Heart left ventricle (tissue), 16 donors: ENCODE data around the gene FOSL2. TPM values are rescaled to one million over a fixed set of nuclear protein-coding genes. Genes with fewer than 3 reads are reported as not detected.

Source experiments
- ATAC-seq, 4 donors: fragments of 200-7000 bp; cut with Tn5 transposase; one replicate each; pipeline ENCODE4 v1.9.1; 2020 to 2022; ENCODE audit warnings: moderate library complexity in 4 of 4, mild to moderate bottlenecking in 3 of 4, moderate number of reproducible peaks in 1 of 4
- DNase-seq, 5 donors: peaks; one replicate each; pipeline ENCODE4 v3.0.0-alpha.2; 2020
- H3K27ac ChIP-seq, 12 donors: fragments of 200-600 bp; sonication (generic) in 4 of 12; one replicate each; pipeline versions ENCODE4 v1.5.0 to v1.8.0; 2016 to 2022; ENCODE audit warnings: mild to moderate bottlenecking in 2 of 12
- H3K27me3 ChIP-seq, 9 donors: fragments of 200-600 bp; sonication (generic) in 2 of 9; one replicate each; pipeline versions ENCODE4 v1.5.1 to v1.8.0; 2016 to 2022; ENCODE audit warnings: mild to moderate bottlenecking in 3 of 9
- H3K36me3 ChIP-seq, 9 donors: fragments of 200-600 bp; sonication (generic) in 2 of 9; one replicate each; pipeline versions ENCODE4 v1.5.0 to v1.8.0; 2018 to 2022; ENCODE audit warnings: mild to moderate bottlenecking in 2 of 9
- H3K4me1 ChIP-seq, 12 donors: fragments of 200-600 bp; sonication (generic) in 4 of 12; one replicate each; pipeline versions ENCODE4 v1.5.0 to v1.8.0; 2016 to 2022; ENCODE audit warnings: mild to moderate bottlenecking in 3 of 12
- H3K4me3 ChIP-seq, 12 donors: fragments of 200-600 bp; sonication (generic) in 4 of 12; one replicate each; pipeline versions ENCODE4 v1.5.0 to v1.8.0; 2017 to 2022; ENCODE audit warnings: mild to moderate bottlenecking in 9 of 12, moderate library complexity in 4 of 12
- H3K9me3 ChIP-seq, 12 donors: fragments of 200-600 bp; sonication (generic) in 4 of 12; one replicate each; pipeline versions ENCODE4 v1.5.0 to v1.8.0; 2016 to 2022; ENCODE audit warnings: mild to moderate bottlenecking in 1 of 12
- POLR2A ChIP-seq, 2 donors: fragments of 450-650 bp; IDR thresholded peaks; one replicate each; pipeline ENCODE4 v1.6.1; 2017; ENCODE audit warnings: antibody characterized with exemption in 2 of 2, mild to moderate bottlenecking in 2 of 2, moderate library complexity in 2 of 2
- WGBS, 4 donors: extraction: QIAGEN DNeasy Blood & Tissue Kit in 2 of 4; methylation state at CpG; one replicate each; pipeline versions ENCODE4 v1.1.5 to v1.1.7; 2013 to 2018; 5-methylcytosine and 5-hydroxymethylcytosine counted together
- intact Hi-C, 10 donors: fragments of 100-400 bp; cut with DNase I; formaldehyde crosslinking; loops; one replicate each; pipeline versions ENCODE4 v1.11.1 to v1.14.2; 2022
- polyA plus RNA-seq, 2 donors: library from polyadenylated mRNA; stranded (reverse); fragments of 200-250 nt; gene quantifications; one replicate each; pipeline ENCODE4 v1.2.3, GENCODE V29; 2013
- total RNA-seq, 9 donors: library from RNA; depleted of rRNA in 2 of 9; stranded (reverse); fragments of >200 nt in 2 of 9; fragmentation: NEBNext Ultra II Directional in 3 of 9; extraction: Animal tissue kit (Norgen Biotek cat#: 25700) in 3 of 9; gene quantifications; one replicate each; pipeline versions ENCODE4 v1.1.0 to v1.2.4, GENCODE V29; 2016 to 2023
- TF ChIP-seq, protein P1 (sequence below), 12 donors: fragments of 200-600 bp; sonication (generic) in 4 of 12; IDR thresholded peaks; one replicate each; pipeline versions ENCODE4 v1.5.0 to v1.8.0; 2018 to 2022; ENCODE audit warnings: antibody characterized with exemption in 12 of 12, mild to moderate bottlenecking in 5 of 12
- donor health status: ischemic (EF 13 %, LVEDD 7.1; RV severe dilation, severe dysfunction).
- donor health status: healthy with polysubstance abuse.
- donor health status: DM: no; HTN: yes; CAD: no.
- donor health status: DM: no; HTN: no; CAD: no.
- donor health status: ischemic (EF 25% LVEDD 6.9; RV normal size, moderate dysfunction).
- donor health status: ischemic (EF 25% LVEDD 5.7; RV mildly dilated, moderate dysfunction).
- donor health status: healthy.
- donor health status: DM: yes; HTN: yes; CAD: no.
- donor health status: ischemic (EF 35%, LVEDD 5.7; RV mildly dilated, moderate dysfunction).
- donor health status: nonischemic (EF 11% LVEDD 7.7; RV severe dilation, severe dysfunction).
- donor health status: DM: yes; HTN: yes; CAD: no.
- donor health status: PGD.
- donor health status: ischemic (EF 29% LVEDD 5.4; RV normal size, mild dysfunction).
- donor health status: nonischemic (EF 23%, LVEDD 6.1; RV moderate dilation, normal function).

Gene FOSL2
- total and polyA plus RNA-seq, 11 donors, result 15.2 to 144 (median 50.2) TPM

DNA sequence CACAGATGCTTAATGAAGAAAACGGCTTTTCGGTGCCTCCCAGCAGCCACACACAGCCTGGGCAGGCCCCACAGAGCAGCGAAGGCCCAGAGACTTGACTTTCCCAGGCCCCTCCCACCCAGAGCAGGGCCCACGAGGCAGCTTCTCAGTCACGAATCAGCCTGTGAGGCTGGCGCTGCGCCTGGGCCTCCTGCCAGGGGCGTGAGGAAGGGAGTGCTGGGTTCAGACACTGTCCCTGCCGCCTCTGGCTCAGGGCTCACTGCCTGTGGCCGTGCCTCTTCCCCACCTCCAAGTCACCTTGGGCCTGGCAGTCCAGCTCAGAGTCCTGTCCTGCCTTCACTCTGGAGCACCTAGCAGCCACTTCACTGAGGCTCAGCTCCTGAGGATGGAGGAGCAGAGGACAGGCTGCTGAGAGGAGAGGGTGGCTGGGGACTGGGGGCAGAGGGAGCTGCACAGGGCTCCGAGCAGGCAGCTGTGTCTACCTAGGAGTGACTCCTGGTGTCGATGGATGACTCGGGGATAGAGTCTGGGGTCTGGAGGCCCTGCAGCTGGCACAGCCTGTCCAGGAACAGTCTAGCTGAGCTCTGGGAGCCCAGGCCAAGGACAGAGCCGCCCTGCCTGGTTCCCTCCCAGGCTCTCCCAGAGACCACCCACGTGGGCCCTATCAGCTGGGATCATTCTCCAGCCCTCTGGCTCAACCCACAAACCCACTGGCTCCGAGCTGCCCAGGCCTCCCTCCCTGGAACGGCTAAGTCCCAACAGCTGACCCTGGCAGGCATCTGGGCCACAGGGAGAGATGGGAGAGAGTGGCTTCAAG is 36.4 kb upstream of the FOSL2 start:
- H3K9me3 ChIP-seq, result no peaks in the 10 kb centered on the region
- no peaks in the 10 kb centered on the region for H3K36me3 ChIP-seq
- peaks cover 9 to 54% (median 20%) of the 10 kb centered on the region in 12 donors for H3K4me1 ChIP-seq
- H3K4me3 ChIP-seq, result no peak overlapping the region
- intact Hi-C loops, result loop anchor here in 4 of 10 donors (1.0 to 5.0 kb wide), 2 partner anchors 34 to 36 kb away; partner anchors contain the start of gene FOSL2 (in 3 of the 4)
- DNase-seq (peak; percentile 91 to 97 (median 95)), ATAC-seq (peak; percentile 93 to 97 (median 94))
- TF ChIP-seq, protein P1, sequence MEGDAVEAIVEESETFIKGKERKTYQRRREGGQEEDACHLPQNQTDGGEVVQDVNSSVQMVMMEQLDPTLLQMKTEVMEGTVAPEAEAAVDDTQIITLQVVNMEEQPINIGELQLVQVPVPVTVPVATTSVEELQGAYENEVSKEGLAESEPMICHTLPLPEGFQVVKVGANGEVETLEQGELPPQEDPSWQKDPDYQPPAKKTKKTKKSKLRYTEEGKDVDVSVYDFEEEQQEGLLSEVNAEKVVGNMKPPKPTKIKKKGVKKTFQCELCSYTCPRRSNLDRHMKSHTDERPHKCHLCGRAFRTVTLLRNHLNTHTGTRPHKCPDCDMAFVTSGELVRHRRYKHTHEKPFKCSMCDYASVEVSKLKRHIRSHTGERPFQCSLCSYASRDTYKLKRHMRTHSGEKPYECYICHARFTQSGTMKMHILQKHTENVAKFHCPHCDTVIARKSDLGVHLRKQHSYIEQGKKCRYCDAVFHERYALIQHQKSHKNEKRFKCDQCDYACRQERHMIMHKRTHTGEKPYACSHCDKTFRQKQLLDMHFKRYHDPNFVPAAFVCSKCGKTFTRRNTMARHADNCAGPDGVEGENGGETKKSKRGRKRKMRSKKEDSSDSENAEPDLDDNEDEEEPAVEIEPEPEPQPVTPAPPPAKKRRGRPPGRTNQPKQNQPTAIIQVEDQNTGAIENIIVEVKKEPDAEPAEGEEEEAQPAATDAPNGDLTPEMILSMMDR (IDR thresholded peaks at IDR 0.05), result no peak
- TF ChIP-seq POLR2A (IDR thresholded peaks at IDR 0.05), result peak in 1 of 2 donors; percentile 16
- WGBS, 4 donors, result 20 to 30% (median 25%) methylated on average over 10 to 17 of the region's 17 CpGs
- H3K27ac ChIP-seq, result peak overlapping the region; percentile 70 to 98 (median 91)
- no peaks in the 10 kb centered on the region for H3K27me3 ChIP-seq

DNA sequence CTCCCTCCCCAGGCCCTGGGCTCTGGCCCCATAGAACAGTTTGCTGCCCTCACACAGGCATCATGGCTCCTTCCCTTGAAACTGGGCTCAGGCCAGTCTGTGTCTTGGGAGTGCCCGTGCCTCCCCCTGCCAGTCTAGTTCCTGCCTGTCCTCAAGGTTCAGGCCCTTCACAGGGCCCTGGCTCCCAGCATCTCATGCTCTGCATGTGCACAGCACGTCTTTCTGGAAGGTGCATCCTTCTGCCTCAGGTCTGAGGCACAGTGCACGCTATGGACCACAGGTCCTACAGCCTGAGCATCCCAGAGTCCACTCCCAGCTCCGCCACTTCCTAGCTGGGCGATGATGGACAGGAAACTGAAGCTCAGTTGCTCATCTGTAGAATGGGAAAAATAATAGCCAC is 35.6 kb upstream of the FOSL2 start:
- 93 to 96% (median 95%) methylated on average over 5 of the region's 5 CpGs for WGBS, 4 donors
- intact Hi-C loops, result loop anchor here in 3 of 10 donors (5.0 kb wide), 1 partner anchor 35 kb away; the partner anchor contains the start of gene FOSL2 (in 3 of the 3)
- Histone ChIP-seq H3K4me3 (no peak overlapping the region), H3K27ac (peak overlapping the region; percentile 70 to 98 (median 91)), H3K9me3 (no peaks in the 10 kb centered on the region), H3K27me3 (no peaks in the 10 kb centered on the region), H3K36me3 (no peaks in the 10 kb centered on the region), H3K4me1 (peaks cover 9 to 56% (median 20%) of the 10 kb centered on the region in 12 donors)
- no peak for DNase-seq
- no peak for TF ChIP-seq POLR2A (IDR thresholded peaks at IDR 0.05)
- TF ChIP-seq, protein P1 (IDR thresholded peaks at IDR 0.05), result no peak
- no peak for ATAC-seq

DNA sequence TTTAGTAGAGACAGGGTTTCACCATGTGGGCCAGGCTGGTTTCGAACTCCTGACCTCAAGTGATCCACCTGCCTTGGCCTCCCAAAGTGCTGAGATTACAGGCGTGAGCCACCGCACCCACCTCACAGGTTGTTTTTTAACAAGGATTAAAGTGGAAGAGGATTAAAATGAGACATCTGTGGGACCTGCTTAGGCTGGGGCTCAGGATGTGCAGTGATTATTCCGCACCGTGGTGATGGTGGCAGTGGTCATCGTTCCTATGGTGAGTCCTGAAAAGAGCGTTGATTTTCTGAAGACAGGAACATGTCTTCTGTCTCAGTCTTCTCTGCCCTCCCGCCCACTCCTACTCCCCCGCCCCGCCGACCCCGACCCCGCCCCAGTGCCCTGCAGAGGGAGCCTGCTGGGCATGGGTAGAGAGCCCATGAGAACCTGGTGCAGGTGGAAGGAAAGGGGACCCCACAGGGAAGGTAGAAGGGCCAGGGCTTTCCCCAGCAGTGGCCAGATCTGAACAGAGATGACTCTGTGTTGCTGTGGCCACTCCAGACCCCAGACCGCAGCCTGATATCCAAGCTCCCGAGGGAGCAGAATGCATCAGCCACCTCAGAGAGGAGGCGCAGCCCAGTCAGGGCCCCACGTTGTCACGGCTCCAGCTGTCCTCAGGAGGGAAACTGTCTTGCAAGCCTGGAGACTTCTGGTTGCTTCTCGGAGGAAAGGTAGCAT is 34.5 kb upstream of the FOSL2 start:
- no peaks in the 10 kb centered on the region for H3K9me3 ChIP-seq
- TF ChIP-seq POLR2A (IDR thresholded peaks at IDR 0.05), result no peak
- TF ChIP-seq, protein P1 (IDR thresholded peaks at IDR 0.05), result no peak
- peaks cover 9 to 56% (median 20%) of the 10 kb centered on the region in 12 donors for H3K4me1 ChIP-seq
- DNase-seq, result no peak
- intact Hi-C loops, result loop anchor here in 3 of 10 donors (5.0 kb wide), 1 partner anchor 34 kb away; the partner anchor contains the start of gene FOSL2 (in 3 of the 3)
- H3K27ac ChIP-seq, result peak overlapping the region in 1 of 12 donors; percentile 73
- no peaks in the 10 kb centered on the region for H3K27me3 ChIP-seq
- WGBS, 4 donors, result 88 to 94% (median 90%) methylated on average over 13 to 19 of the region's 19 CpGs
- ATAC-seq, result no peak
- no peaks in the 10 kb centered on the region for H3K36me3 ChIP-seq
- H3K4me3 ChIP-seq, result no peak overlapping the region
